Transverse colon (tissue), 4 donors: ENCODE data around the gene PDE7B. TPM values are rescaled to one million over a fixed set of nuclear protein-coding genes. Genes with fewer than 3 reads are reported as not detected.

Experiments used
- DNase-seq: peaks from one replicate; pipeline ENCODE4 v3.0.0-alpha.2; 2019
- H3K27ac ChIP-seq, 4 donors: fragments of 200-600 bp; sonication (generic); 2 replicates each; pipeline ENCODE4 v1.5.1; 2016 to 2018; ENCODE audit warnings: inconsistent platforms in 4 of 4
- H3K27me3 ChIP-seq: fragments of 200-600 bp; sonication (generic); 2 replicates; pipeline ENCODE4 v1.5.1; 2017; ENCODE audit warnings: inconsistent platforms
- H3K36me3 ChIP-seq, 4 donors: fragments of 200-600 bp; sonication (generic); 2 replicates each; pipeline ENCODE4 v1.5.1; 2017 to 2019; ENCODE audit warnings: inconsistent platforms in 4 of 4
- H3K4me1 ChIP-seq, 4 donors: fragments of 200-600 bp; sonication (generic); 2 replicates each; pipeline ENCODE4 v1.5.1; 2017 to 2020; ENCODE audit warnings: inconsistent platforms in 4 of 4
- H3K4me3 ChIP-seq, 4 donors: fragments of 200-600 bp; sonication (generic); 1 replicate in 1 of 4; 2 replicates in 3 of 4; pipeline versions ENCODE4 v1.5.1 to v1.6.1; 2017 to 2019; ENCODE audit warnings: inconsistent platforms in 4 of 4
- H3K9me3 ChIP-seq, 2 donors: fragments of 200-600 bp; sonication (generic); 2 replicates each; pipeline ENCODE4 v1.5.1; 2017 to 2019; ENCODE audit warnings: inconsistent platforms in 2 of 2
- CTCF ChIP-seq, 5 experiments: fragments of 200-600 bp in 3 of 5; fragments of 450-650 bp in 2 of 5; sonication (generic) in 3 of 5; IDR thresholded peaks; 1 replicate in 2 of 5; 2 replicates in 3 of 5; pipeline ENCODE4 v1.5.1; 2016 to 2017; ENCODE audit warnings: antibody characterized with exemption in 5 of 5, inconsistent platforms in 3 of 5, mild to moderate bottlenecking in 2 of 5, moderate library complexity in 1 of 5
- EP300 ChIP-seq: sonication (generic); formaldehyde crosslinking; IDR thresholded peaks from one replicate; pipeline ENCODE4 v1.6.1; 2017; ENCODE audit warnings: antibody characterized with exemption, low read depth
- POLR2A ChIP-seq: fragments of 450-650 bp; IDR thresholded peaks from one replicate; pipeline ENCODE4 v1.6.1; 2016; ENCODE audit warnings: antibody characterized with exemption, mild to moderate bottlenecking, moderate library complexity
- POLR2AphosphoS5 ChIP-seq, 3 donors: sonication (generic); formaldehyde crosslinking; IDR thresholded peaks; one replicate each; pipeline ENCODE4 v1.6.1; 2016; ENCODE audit warnings: antibody characterized with exemption in 3 of 3
- WGBS, 2 donors: methylation state at CpG; one replicate each; pipeline ENCODE4 v1.1.5; 2018; ENCODE audit warnings: low coverage in 1 of 2; 5-methylcytosine and 5-hydroxymethylcytosine counted together
- in situ Hi-C, 4 donors: fragments of 200-750 bp; cut with MboI; loops; one replicate each; pipeline versions ENCODE4 v1.15.0 to v1.15.1; 2017; ENCODE audit warnings: low sequenced_read_pairs in 3 of 4, low pct_ligation_motif_present in 1 of 4, low pct_unique_long_range_greater_than_20kb in 1 of 4
- intact Hi-C: fragments of 100-400 bp; cut with DNase I; formaldehyde crosslinking; loops from one replicate; pipeline ENCODE4 v1.15.1; 2023; ENCODE audit warnings: low total_unique reads
- total RNA-seq, 4 donors: library from RNA; depleted of rRNA; stranded (reverse); fragments of >200 nt; gene quantifications; one replicate each; pipeline ENCODE4 v1.1.0, GENCODE V29; 2016

Gene PDE7B
- total RNA-seq, 4 donors from 2014 or later, result 0.40 to 2.2 (median 1.4) TPM

GRCh38 chr6:135904666-135905065, 53.2 kb downstream of the PDE7B start:
- in situ Hi-C loops, result loop anchor here in 1 of 4 donors (25.0 kb wide), 1 partner anchor 367 kb away; no protein-coding TSS in a partner anchor
- no peak overlapping the region for H3K27ac ChIP-seq
- H3K4me1 ChIP-seq, result no peaks in the 10 kb centered on the region
- DNase-seq, result no peak
- intact Hi-C loops, result no loop called here
- H3K4me3 ChIP-seq, result no peak overlapping the region
- no peaks in the 10 kb centered on the region for H3K27me3 ChIP-seq
- WGBS, 2 donors, result 67 to 87% methylated on average over 1 to 2 of the region's 2 CpGs
- TF ChIP-seq EP300, result no peak
- TF ChIP-seq CTCF (IDR thresholded peaks at IDR 0.05), result no peak
- no peak for TF ChIP-seq POLR2AphosphoS5 (IDR thresholded peaks at IDR 0.05)
- TF ChIP-seq POLR2A, result no peak
- no peaks in the 10 kb centered on the region for H3K36me3 ChIP-seq
- no peaks in the 10 kb centered on the region for H3K9me3 ChIP-seq

GRCh38 chr6:135905604-135906300, 54.3 kb downstream of the PDE7B start:
- 77 to 92% methylated on average over 13 to 18 of the region's 18 CpGs for WGBS, 2 donors
- in situ Hi-C loops, result loop anchor here in 1 of 4 donors (25.0 kb wide), 1 partner anchor 368 kb away; no protein-coding TSS in a partner anchor
- TF ChIP-seq POLR2AphosphoS5 (IDR thresholded peaks at IDR 0.05), result no peak
- H3K27ac ChIP-seq, result no peak overlapping the region
- no peaks in the 10 kb centered on the region for H3K9me3 ChIP-seq
- H3K36me3 ChIP-seq, result no peaks in the 10 kb centered on the region
- no peaks in the 10 kb centered on the region for H3K27me3 ChIP-seq
- intact Hi-C loops, result no loop called here
- H3K4me3 ChIP-seq, result no peak overlapping the region
- no peak for DNase-seq
- no peaks in the 10 kb centered on the region for H3K4me1 ChIP-seq

- in situ Hi-C loops (loop anchor here in 1 of 4 donors (25.0 kb wide), 1 partner anchor 369 kb away; no protein-coding TSS in a partner anchor), intact Hi-C loops (no loop called here)
- Histone ChIP-seq H3K4me3 (no peak overlapping the region), H3K36me3 (no peaks in the 10 kb centered on the region), H3K27ac (no peak overlapping the region), H3K27me3 (no peaks in the 10 kb centered on the region), H3K4me1 (no peaks in the 10 kb centered on the region), H3K9me3 (no peaks in the 10 kb centered on the region)
- DNase-seq, result no peak
- 75 to 77% methylated on average over 3 of the region's 3 CpGs for WGBS, 2 donors
- no peak for TF ChIP-seq EP300
- no peak for TF ChIP-seq CTCF (IDR thresholded peaks at IDR 0.05)
- no peak for TF ChIP-seq POLR2AphosphoS5 (IDR thresholded peaks at IDR 0.05)
- TF ChIP-seq POLR2A, result no peak
Measured at GRCh38 chr6:135906542-135906941, 55.0 kb downstream of the PDE7B start.

DNA sequence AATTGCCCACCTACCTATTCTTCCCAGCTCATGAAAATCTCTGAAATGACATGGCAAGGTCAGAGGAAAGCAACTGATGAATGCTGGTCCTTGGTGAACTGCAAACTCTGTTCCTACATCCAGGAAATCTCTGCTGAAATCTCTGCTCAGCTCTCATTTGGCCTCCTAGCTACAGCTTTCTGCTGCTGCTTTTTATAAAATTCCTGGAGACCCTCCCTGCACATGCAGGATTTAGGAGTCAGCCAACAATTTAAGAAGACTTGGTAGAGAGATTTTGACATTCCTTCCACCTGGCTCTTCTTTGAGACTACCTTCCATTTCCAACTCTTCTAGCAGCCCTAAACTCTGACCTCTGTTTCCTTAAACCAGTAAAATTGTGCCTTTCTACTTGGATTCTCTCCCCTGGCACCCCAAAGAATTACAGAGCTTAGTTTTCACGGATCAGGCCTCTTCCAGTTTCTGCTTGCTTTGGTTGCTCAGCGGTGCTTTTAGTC, 55.5 kb downstream of the PDE7B start:
- WGBS, 2 donors, result 86 to 92% methylated on average over 2 of the region's 2 CpGs
- Histone ChIP-seq H3K4me1 (no peaks in the 10 kb centered on the region), H3K36me3 (no peaks in the 10 kb centered on the region), H3K27ac (no peak overlapping the region), H3K9me3 (no peaks in the 10 kb centered on the region), H3K27me3 (no peaks in the 10 kb centered on the region), H3K4me3 (no peak overlapping the region)
- DNase-seq, result no peak
- in situ Hi-C loops, result loop anchor here in 1 of 4 donors (25.0 kb wide), 1 partner anchor 370 kb away; no protein-coding TSS in a partner anchor
- intact Hi-C loops, result no loop called here
- TF ChIP-seq EP300 (no peak), CTCF (IDR thresholded peaks at IDR 0.05) (no peak)
